ENCODE data around the gene WDR1. TPM values are rescaled to one million over a fixed set of nuclear protein-coding genes. Genes with fewer than 3 reads are reported as not detected.
A peak's percentile ranks its signal among the peaks of the same experiment; 100 is the strongest.
"Not testable (repeated sequence)": the region's sequence is repeated elsewhere in the genome, so short reads cannot be mapped to it uniquely, and the experiment has no call there.

Gene WDR1
- total RNA-seq, 1 donor from 2014 or later: 367 TPM

DNA sequence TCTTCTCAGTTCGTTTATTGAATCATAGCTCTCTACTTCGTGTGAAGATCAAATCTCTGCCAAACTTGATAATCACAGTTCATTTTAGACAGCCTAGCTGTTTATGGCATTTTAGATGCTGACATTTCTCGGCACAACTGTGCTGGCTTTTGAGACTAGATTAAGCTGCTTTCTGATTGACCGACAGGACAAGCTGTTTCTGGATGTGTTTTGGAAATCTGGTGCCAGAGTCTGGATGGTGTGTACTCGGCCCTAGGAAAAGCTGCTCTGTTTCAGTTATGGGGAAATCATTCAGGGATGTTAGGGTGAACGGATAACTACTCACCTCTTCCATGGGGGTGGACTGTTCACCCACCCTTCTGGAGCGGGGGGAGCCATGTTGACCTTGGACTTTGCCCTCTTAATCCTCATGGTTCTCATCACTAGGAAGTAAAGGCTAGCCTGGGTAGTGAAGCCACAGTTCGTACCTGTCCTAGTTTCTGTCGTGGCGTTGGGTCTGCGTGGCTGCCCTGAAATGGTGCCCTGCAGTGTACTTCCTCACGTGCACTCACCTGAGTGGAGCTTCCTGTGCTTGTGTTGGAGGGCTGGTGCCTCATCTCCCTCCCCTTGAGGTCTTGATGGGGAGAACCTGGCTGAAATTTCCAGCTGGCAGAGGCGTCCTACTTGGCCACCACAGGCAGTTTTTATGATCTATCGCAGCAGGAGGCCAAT, 13.7 kb upstream of the WDR1 start:
- DNase-seq (ENCODE audit: low read depth): no peak

DNA sequence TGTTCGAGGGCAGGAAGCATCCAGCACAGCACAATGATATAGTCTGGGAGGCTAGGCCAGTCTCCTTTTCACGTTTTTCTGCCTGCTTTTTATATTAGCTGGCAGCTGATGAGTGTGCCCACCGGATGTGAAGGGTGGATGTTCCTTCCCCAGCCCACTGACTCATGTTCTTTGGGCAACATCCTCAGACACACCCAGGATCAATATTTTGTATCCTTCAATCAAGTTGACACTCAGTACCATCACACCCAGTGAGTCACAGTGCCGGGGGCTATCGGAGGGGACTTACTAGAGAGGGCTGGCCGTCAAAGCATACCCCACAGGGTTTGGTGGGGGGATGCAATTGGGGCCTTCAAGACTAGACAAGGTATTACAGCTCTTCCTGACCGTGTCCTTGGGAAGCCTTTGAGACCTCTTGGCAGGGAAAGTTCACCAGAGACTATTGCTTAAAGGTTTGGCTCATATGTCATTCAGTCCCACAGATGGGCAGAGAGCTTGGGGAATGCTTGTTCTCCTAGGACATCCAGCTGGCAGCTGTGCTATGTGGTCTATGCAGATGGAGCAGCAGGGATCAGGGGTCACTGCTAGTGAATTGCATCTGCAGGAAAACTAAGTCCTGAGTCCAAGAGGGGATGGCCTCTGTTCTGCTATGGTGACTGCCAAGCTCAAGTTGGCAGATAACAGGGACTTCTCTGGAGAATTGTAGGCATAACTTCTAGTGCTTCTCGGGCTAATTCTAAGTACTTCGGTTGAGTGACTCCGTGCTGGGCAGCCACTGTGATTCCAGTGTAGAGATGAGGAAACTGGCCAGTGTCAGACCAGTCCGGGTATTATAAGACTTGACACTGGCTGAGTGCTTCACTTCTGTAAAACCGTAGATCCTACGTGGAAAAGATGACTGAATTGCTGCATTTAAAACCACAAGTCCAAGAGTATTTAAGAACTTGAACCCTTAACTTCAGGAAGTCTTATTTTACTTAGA, 12.9 kb upstream of the WDR1 start:
- DNase-seq (ENCODE audit: low read depth): no peak

DNA sequence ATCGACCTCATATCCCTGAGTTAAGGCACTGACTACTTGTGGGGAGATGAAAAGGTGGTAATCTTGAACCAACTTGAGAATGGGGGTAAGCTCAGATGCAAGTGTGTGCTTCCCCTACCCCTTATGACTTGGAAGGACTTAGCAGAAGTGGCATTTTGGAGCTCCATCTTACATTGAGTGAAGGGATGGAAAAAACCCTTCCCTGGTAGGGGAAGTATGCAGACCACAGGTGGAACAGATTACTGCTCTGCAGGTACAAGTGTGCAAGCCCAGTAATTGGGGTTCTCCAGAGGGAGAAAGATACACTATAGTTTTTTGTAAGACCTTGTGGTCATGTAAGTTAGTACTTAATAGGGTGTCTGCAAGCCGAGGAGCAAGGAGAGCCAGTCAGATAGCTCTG, 12.2 kb upstream of the WDR1 start:
- no peak for DNase-seq (ENCODE audit: low read depth)

DNA sequence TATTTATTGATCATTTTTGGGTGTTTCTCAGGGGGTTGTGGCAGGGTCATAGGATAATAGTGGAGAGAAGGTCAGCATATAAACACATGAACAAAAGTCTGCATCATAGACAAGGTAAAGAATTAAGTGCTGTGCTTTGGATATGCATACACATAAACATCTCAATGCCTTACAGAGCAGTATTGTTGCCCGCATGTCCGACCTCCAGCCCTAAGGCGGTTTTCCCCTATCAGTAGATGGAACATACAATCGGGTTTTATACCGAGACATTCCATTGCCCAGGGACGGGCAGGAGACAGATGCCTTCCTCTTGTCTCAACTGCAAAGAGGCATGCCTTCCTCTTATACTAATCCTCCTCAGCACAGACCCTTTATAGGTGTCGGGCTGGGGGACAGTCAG, 10.9 kb upstream of the WDR1 start:
- not testable (repeated sequence) for DNase-seq (ENCODE audit: low read depth)

DNA sequence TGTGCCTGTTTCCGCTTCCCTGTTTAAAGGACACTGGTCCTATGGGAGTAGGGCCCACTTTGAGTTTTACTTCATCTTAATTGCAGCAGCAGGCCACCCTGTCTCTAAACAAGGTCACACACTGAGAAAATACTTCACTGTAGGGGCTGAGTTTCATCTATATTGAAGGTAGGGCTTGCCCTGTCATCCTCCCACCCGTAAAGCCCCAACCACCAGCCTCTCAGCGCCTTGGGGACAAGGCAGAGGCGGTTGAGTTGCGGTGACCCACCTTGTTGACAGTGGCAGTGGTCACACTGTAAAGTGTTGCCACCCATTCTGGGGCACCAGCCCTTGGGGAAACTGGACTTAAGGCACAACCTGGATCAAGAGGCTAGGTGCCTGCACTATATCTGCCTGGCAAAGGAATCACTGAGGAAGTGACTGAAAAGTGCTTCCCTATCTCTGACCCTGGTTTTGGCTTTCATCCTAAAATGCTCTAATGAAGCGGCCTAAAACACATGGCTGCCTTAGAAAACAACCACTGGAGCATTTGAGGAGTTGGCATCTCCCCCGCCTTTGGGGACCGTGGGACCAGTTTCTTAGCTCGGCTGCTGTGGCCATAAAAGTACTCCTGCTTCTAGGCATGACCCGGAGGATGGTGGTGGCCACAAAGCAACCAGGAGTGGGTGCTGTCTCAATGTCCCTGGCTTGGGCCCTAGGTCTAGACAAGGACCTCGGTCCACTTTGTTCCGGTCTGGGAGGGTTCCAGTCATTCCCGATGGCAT, 7.8 kb upstream of the WDR1 start:
- no peak for DNase-seq (ENCODE audit: low read depth)

DNA sequence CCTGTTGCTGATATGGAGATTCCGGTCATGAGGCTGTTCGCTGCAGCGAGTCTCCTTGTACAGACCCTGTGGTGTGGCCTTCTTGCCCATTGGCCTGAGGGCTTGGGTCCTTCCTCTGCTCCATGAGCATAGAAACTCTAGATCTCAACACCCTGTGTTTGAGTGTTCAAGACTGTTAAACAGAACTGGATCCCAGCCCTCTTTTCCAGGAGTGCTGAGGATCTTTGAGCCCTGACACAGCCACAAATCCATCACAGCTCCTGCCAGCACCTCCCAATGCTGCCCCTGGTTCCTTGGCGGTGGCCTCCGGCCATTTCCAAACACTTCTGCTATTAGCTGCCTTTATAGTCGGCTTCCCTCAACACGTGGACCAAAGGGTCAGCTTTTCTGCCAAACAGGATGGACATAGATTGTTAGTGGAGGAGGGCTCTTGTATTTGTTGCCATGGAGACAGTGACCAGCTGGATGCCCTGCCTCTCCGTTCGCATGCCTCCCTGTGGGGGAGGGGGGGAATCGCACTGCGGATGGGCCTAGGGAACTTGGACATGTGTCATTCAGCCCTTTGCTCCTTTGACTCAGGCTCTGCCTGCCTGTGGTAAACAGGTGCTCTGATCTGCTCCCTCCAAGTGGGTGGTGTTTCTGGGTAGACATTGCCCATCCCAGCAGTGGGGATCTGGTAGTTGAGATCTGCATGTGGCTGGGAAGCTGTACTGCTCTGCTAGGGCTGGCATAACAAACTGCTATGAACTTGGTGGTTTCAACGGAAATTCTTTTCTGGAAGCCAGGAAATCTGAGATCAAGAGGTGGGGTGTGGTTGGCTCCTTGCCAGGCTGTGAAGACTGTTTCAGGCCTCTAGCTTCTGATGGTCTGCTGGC, 6.9 kb upstream of the WDR1 start:
- DNase-seq (ENCODE audit: low read depth): peak; percentile 86

DNA sequence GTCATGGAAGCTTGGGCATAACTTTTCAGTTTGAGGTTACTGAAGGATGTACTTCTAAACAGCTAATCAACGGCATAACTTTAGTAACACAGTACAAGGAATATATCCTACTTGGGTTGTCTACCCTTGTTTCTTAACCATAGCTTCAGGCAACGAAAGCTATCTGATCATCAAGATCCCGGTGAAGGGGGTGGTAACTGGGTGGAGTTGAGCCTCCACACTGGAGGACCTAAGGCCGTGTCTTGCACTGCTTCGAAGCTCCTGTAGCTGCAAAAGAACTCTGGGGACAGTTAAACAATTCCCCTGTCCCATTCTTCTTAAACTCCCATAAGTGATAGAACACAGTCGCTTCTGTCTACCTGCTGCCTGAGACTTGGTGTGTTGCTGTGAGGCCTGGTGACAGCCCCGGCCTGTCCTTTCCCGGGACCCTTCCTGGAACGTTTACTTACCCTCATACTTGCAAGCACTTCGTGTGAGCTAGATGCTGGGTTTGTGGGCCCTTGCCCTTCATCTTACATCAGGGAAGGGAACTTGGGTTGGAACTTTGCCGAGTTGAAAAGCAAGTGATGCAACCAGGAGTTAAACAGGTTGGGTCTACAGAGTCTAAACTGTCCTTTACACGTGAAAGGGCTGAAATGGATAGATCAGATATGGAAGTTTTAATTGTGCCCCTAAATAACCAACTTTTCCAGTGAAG, 5.8 kb upstream of the WDR1 start:
- no peak for DNase-seq (ENCODE audit: low read depth)

DNA sequence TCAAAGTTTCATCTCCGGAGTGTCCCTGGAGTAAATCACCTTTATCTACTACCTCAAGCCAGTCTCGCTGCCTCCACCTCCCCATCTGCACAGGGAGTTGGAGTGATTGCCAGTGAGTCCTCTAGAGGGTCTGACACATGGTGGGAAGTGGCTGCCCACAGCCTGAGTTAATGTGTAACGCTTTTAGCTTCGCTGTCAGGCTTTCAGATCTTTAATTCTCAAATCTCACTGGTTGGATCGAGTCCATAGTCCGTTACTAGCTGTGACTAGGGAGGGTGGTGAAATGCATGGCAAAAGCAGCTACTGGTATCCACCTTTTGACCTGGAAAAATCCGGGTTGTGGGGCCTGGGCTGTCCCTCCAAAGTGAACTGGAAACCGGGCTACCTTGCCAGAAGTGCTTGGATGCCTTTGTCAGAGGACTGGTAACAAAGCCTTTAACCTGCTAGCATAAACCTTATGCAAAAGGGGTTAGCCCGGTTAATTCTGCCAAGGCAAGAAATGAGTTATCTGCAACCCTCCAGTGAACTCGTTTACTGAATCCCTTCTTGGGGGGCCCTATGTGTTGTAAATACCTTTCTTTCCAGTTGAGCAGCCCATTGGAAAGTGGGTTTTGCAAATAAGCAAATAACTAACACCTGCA, 5.1 kb upstream of the WDR1 start:
- DNase-seq (ENCODE audit: low read depth): peak; percentile 91

DNA sequence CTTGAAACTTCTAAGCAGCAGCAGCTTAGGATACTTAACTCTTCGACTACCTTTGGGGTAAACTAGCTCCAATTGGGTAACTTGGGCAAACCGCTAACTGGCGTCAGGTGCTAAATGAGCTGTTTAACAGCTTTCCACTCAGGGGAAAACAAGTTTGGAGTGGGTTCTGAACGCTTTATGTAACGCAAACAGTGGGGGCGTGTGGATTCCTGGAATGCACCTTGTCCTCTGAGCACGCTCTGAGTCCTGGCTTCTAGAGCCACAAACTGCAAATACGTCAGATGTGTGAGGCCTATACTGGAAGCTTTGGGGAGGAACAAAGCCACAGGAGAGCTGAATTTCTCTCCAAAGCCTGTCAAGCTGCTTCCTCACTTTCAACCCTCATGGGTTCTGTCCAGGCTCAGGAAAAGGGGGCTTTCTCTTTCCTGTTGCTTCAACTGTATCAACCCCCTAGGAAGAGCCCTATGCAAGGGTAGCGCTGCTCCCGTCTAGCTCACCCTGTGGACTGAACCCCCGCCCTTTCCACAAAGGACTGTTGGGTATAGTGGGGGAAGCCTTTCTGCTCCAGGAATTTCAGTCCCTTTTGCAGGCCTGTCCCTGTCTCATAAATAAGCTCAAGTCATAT, 4.5 kb upstream of the WDR1 start:
- DNase-seq (ENCODE audit: low read depth): peak; percentile 77

DNA sequence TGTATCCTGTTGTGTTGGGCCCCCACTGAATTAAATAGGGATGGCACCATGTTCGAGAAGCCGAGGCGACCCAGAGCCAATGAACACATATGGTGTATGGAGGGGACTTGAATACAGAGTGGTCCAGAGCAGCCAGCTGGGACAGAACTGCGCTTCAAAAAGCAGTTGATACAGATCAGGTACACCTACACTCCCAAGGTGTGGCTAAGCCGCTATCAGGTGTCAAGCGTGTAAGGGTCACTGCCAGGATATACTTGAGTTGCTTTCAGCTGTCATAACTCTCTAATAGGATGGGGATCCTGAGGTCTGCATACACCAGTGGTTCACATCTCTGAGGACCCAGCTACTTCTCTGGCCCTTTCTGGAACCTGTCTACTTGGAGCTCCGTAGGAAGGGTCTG, 3.2 kb upstream of the WDR1 start:
- no peak for DNase-seq (ENCODE audit: low read depth)

DNA sequence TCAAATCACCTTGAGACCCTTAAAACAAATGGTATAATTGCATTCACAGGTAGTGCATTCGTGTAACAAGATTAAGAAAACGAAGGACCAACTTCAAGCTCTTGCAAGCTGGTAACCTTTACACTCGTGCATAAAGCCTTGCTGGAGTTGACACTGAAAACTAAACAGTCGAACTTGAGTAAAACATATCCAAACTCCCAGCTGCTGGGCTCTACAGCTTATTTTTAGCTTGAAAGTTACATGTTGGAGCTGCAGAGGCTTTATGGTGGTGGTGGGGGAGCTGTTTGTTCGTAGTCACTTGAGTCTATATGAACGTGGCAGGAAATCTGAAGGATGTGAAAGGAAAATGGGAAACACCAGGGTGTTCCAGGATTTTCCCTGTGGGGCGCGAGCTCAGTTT, 2.7 kb upstream of the WDR1 start:
- no peak for DNase-seq (ENCODE audit: low read depth)

DNA sequence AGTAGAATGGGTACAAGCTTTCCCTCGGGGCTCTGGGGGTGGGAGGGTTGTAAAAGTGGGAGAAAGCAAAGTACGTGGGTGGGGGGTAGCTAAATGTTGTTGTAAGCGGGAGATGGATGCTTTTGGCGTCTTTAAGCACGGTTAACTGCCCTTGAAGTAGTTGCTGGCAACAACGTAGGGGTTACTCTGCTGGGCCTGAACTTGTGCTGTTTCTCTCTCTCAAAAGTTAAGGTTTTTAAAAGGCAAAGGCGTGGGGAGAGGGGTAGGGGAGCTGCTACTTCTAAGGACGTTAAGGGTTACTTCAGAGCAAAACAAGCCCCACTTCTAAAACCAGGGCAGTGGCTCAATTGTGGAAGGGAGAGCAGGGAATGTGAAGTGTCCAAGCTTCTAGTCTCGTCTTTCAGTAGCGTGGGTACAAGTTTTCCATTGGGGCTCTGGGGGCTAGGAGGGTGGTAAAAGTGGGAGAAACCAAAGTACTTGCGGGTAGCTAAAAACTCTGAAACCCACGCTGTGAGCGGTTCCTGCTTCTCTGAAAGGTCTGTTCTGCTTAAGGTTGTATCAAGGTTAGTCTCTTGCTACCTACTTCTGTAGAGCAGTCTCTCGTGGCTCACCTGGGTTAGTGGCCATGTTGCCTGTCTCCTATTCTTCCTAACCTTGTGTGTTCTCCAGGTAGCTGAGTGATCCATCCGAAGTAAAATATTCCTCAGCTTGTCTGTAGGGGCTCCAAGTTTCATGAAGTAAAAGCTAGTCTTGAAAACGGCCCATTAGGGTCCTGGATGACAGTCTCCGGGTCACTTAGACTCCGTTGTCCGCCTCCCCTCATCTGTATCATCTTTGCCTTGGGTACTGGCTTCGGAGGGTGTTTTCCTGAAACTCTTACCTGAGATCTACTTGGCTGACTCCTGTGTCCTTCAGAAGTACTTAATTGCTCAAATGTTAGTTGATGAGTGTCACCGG, 1.7 kb upstream of the WDR1 start:
- no peak for DNase-seq (ENCODE audit: low read depth)

DNA sequence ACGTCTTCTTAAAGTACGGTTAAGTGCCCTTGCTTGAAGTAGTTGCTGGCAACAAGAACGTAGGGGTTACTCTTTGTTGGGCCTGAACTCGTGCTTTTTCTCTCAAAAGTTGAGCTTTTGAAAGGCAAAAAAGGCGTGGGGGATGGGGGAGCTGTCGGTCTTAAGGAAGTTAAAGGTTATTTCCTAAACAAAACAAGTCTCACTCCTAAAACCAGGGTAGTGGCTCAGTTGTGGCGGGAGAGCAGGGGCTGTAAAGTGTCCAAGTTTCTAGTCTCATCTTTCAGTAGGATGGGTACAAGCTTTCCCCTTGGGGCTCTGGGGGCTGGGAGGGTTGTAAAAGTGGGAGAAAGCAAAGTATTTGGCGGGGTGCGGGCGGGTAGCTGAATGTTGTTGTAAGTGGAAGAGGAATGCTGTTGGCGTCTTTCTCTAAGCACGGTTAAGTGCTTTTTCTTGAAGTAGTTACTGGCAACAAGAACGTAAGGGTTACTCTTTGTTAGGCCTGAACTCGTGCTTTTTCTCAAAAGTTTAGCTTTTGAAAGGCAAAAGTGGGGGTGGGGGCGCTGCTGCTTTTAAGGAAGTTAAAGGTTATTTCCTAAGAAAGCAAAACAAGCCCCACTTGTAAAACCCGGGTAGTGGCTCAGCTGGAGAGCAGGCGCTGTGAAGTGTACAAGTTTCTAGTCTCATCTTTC, 904 bp upstream of the WDR1 start:
- peak; percentile 58 for DNase-seq (ENCODE audit: low read depth)

DNA sequence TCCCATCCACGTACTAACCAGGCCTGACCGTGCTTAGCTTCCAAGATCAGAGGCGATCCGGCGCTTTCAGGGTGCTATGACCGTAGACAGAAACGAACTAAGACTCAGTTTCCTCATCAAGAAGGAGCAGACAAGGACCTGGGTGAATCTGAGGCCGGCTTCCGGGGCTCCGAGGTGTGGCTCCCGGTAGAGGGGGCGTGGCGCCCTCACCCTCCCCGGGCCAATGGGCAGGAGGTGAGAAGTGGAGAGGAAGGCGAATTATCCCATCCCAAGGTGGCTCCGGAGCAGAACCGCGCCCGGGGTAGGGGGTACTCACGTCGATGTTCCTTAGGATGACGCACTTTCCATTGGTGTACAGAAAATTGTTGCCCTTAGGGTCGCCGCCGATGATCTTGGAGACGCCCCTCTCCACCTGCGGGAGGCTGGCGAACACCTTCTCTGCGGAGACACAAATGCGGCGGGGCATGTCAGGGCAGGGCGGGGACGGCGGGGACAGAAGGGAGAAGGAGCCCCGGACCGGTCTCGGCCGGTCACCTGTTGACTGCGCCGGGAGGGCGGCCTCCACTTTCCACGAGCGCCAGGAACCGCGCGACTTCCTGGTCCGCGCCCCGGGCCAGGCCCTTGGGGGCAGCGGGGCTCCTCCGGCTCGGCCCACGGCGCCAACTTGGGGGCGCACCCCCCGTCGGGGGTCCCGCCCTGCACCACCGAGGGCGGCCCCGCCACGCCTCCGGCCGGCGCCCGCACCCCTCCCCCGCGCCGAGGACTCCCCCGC, 616 bp downstream of the WDR1 start:
- DNase-seq (ENCODE audit: low read depth): no peak

DNA sequence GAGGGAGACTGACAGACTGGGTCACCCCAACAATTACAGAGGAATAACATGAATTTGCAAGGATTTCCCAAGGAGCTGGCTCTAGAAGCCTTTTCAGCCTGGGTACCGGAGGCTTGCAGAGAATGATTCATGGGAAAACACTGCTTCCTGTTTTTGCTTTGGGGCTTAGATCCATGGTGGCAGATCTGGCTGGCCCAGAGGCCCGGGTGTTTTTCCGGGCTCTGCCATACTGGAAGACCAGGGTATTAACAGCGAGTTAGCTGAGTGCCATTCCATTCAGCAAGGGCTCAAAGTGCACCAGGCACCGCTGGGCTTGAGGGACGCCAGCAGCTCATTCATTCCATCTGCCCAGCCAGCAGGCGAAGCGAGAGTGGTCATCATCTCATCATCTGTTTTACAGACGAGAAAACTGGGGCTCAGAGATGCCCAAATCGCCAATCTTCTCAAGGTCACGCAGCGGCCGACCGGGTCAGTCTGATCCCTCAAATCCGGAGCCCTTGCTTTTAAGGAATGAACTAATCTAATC, 1.3 kb downstream of the WDR1 start:
- DNase-seq (ENCODE audit: low read depth): peak; percentile 61

DNA sequence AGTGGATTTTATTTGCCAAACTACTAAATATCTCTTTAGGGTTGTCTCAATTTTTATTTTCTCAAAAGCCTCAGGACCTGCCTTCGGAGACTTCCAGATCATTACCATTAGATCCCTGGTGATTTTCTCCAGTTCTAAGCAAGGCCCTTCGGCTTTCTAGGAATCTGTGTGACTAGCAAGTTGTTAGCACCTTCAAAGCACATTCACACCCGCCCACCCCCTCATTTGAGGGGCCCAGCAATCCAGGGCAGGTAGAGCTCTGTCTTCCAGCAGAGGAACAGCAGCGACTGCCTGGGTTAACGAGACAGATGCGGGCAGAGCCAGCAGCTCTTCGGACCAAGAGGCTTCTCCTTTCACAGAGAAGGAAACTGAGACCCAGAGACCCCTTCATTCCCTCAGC, 2.0 kb downstream of the WDR1 start:
- DNase-seq (ENCODE audit: low read depth): no peak

DNA sequence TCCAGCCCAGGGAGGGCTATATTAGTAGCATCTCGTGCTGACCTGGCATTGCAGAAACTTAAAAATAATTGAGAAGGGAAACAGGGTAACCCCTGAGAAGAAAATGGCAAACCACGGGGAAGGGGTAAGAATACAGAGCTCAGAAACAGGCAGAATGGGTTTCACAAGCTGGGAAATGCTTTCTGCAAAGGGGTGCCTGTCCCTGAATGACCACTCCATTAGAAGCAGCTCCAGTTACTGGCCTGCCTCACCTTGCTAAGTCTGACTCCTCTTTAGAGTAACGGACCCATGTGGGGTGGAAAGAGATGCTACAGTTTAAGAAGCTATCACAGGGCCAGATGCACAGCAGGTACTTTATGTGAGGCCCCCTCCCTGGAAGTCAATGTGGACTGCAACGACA, 2.5 kb downstream of the WDR1 start:
- DNase-seq (ENCODE audit: low read depth): no peak

Measured in renal cortical epithelial cell (primary cell).